ENCODE results near the gene MFF.
A peak's percentile ranks its signal among the peaks of the same experiment; 100 is the strongest.
"Not testable (repeated sequence)": the region's sequence is repeated elsewhere in the genome, so short reads cannot be mapped to it uniquely, and the experiment has no call there.

The MFF gene

GRCh38 chr2:227337442-227337841 is 12.4 kb downstream of the MFF start:
- DNase-seq, result no peak

GRCh38 chr2:227339098-227339599 is 14.1 kb downstream of the MFF start:
- DNase-seq, result peak; percentile 24

- no peak for DNase-seq
Measured at GRCh38 chr2:227340106-227340505, 15.1 kb downstream of the MFF start.

- no peak for DNase-seq
Measured at GRCh38 chr2:227341553-227341952, 16.5 kb downstream of the MFF start.

- DNase-seq, result no peak
Measured at GRCh38 chr2:227344231-227344630, 19.2 kb downstream of the MFF start.

- peak; percentile 29 for DNase-seq
Measured at GRCh38 chr2:227347117-227347516, 22.1 kb downstream of the MFF start.

- no peak for DNase-seq
Measured at GRCh38 chr2:227348324-227348723, 23.3 kb downstream of the MFF start.

GRCh38 chr2:227349989-227350612 is 25.1 kb downstream of the MFF start:
- peak; percentile 37 for DNase-seq

GRCh38 chr2:227351639-227352038 is 26.6 kb downstream of the MFF start:
- DNase-seq, result no peak

GRCh38 chr2:227360351-227360750 is 35.3 kb downstream of the MFF start:
- no peak for DNase-seq

- no peak for DNase-seq
Measured at GRCh38 chr2:227363756-227364155, 38.7 kb downstream of the MFF start.

GRCh38 chr2:227364585-227365263 is 39.7 kb downstream of the MFF start:
- DNase-seq, result not testable (repeated sequence)

- DNase-seq, result no peak
Measured at GRCh38 chr2:227365833-227366232, 40.8 kb downstream of the MFF start.

- DNase-seq, result no peak
Measured at GRCh38 chr2:227366769-227367426, 41.8 kb downstream of the MFF start.

GRCh38 chr2:227367427-227367795 is 42.4 kb downstream of the MFF start:
- DNase-seq, result no peak

- DNase-seq, result no peak
Measured at GRCh38 chr2:227368574-227368973, 43.5 kb downstream of the MFF start.

GRCh38 chr2:227370092-227370491 is 45.0 kb downstream of the MFF start:
- DNase-seq, result no peak

GRCh38 chr2:227370791-227371312 is 45.8 kb downstream of the MFF start:
- no peak for DNase-seq

GRCh38 chr2:227373389-227373788 is 48.3 kb downstream of the MFF start:
- no peak for DNase-seq

- DNase-seq, result no peak
Measured at GRCh38 chr2:227374158-227374557, 49.1 kb downstream of the MFF start.

- peak; percentile 40 for DNase-seq
Measured at GRCh38 chr2:227376656-227377396, 51.8 kb downstream of the MFF start.

- no peak for DNase-seq
Measured at GRCh38 chr2:227377467-227378351, 52.7 kb downstream of the MFF start.
